ENCODE measurements around the gene RNASEH2B. TPM values are rescaled to one million over a fixed set of nuclear protein-coding genes. Genes with fewer than 3 reads are reported as not detected.

RNASEH2B gene, protein sequence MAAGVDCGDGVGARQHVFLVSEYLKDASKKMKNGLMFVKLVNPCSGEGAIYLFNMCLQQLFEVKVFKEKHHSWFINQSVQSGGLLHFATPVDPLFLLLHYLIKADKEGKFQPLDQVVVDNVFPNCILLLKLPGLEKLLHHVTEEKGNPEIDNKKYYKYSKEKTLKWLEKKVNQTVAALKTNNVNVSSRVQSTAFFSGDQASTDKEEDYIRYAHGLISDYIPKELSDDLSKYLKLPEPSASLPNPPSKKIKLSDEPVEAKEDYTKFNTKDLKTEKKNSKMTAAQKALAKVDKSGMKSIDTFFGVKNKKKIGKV
- 39.8 and 44.5 TPM in 2 replicates for total RNA-seq

DNA sequence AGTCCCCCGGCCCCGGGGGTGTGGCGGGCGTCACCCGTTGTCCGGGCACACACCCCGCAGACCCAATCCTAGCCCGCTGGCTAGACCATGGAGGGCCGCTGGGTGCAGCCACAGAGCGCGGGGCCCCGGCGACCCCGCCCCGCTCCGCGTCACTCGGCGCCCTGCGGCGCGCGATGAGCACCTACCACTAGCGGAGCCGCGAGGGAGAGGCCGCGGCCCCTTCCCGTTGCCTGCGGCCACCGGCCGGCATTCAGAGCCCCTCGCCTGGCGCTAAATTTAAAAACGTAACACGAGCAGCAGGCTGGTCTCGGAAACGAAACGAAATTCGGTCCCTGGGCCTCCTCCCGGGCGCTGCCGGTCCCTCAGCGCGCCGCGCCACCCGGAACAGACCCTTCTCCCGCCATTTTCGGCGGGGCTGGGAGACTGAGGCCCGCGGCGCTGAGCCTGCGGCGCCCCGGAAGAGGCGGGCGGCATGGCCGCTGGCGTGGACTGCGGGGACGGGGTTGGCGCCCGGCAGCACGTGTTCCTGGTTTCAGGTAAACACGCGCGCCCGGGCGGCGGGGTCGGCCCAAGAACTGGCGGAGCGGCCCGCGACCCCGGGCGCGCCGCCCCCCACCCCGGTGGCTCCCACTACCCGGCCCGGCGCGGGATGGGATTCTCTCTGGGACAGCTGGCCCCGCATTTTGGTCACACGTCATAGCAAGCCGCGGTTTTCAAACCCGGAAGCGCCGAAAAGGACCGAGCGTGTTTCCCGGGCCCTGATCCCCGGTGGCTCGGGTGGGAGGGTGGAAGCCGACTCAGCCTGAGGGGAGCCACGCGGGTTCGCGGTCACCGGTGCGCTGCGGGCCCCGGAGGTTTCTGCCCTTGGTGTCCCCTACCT is at the start of gene RNASEH2B:
Gene RNASEH2B, plus strand, starts transcription at position 187 of the 880 bp plus-strand sequence. Its CDS starts 286 bp downstream, at position 473.

Other genes starting within 250 kb of the RNASEH2B start
- gene DLEU7, start 66.1 kb upstream of the RNASEH2B start, total RNA-seq = not detected in 2 replicates
- gene C13orf42, start 201.5 kb downstream of the RNASEH2B start, total RNA-seq = not detected in 2 replicates

All from myometrial cell (primary cell).